Trophoblast cell (in vitro differentiated cells and primary cell): ENCODE measurements around the gene NXN.
"Not testable (repeated sequence)": the region's sequence is repeated elsewhere in the genome, so short reads cannot be mapped to it uniquely, and the experiment has no call there.

Experiments used
- DNase-seq, 2 donors: peaks; one replicate each; pipeline ENCODE4 v3.0.0-alpha.2; 2016
- H2AFZ ChIP-seq: 2 replicates; pipeline ENCODE4 v1.6.1; 2013; ENCODE audit warnings: low read length, moderate library complexity, mild to moderate bottlenecking; ENCODE audit not compliant: insufficient read depth, poor library complexity
- H2AK5ac ChIP-seq: 2 replicates; pipeline ENCODE4 v1.6.1; 2013; ENCODE audit warnings: mild to moderate bottlenecking, low read length
- H2BK120ac ChIP-seq: 2 replicates; pipeline ENCODE4 v1.6.1; 2013; ENCODE audit warnings: low read length, mild to moderate bottlenecking, moderate library complexity; ENCODE audit not compliant: insufficient read depth, poor library complexity
- H2BK12ac ChIP-seq: 2 replicates; pipeline ENCODE4 v1.6.1; 2013; ENCODE audit warnings: mild to moderate bottlenecking, low read length, moderate library complexity
- H2BK5ac ChIP-seq: 2 replicates; pipeline ENCODE4 v1.6.1; 2013; ENCODE audit warnings: low read length, low read depth, moderate library complexity, mild to moderate bottlenecking; ENCODE audit not compliant: poor library complexity
- H3K14ac ChIP-seq: 2 replicates; pipeline ENCODE4 v1.6.1; 2013; ENCODE audit warnings: mild to moderate bottlenecking, low read length
- H3K18ac ChIP-seq: 2 replicates; pipeline ENCODE4 v1.6.1; 2013; ENCODE audit warnings: mild to moderate bottlenecking, low read length
- H3K23ac ChIP-seq: 2 replicates; pipeline ENCODE4 v1.6.1; 2013; ENCODE audit warnings: low read length
- H3K27ac ChIP-seq: 2 replicates; pipeline ENCODE4 v1.5.1; 2013; ENCODE audit warnings: low read depth, mild to moderate bottlenecking, inconsistent platforms, low read length, moderate library complexity
- H3K27me3 ChIP-seq: 2 replicates; pipeline ENCODE4 v1.6.1; 2013; ENCODE audit warnings: inconsistent platforms, mild to moderate bottlenecking, low read length, moderate library complexity; ENCODE audit not compliant: insufficient read depth
- H3K36me3 ChIP-seq, 2 experiments: 1 replicate in 1 of 2; 2 replicates in 1 of 2; pipeline ENCODE4 v1.6.1; 2013; ENCODE audit warnings: low read length in 2 of 2, mild to moderate bottlenecking in 2 of 2, moderate library complexity in 1 of 2; ENCODE audit not compliant: insufficient read depth in 2 of 2, control insufficient read depth in 1 of 2
- H3K4ac ChIP-seq: 2 replicates; pipeline ENCODE4 v1.6.1; 2013; ENCODE audit warnings: low read depth, mild to moderate bottlenecking, low read length, moderate library complexity
- H3K4me1 ChIP-seq, 2 experiments: 1 replicate in 1 of 2; 2 replicates in 1 of 2; pipeline ENCODE4 v1.6.1; 2013; ENCODE audit warnings: low read length in 2 of 2, mild to moderate bottlenecking in 2 of 2, moderate library complexity in 1 of 2; ENCODE audit not compliant: insufficient read depth in 2 of 2, control insufficient read depth in 1 of 2
- H3K4me2 ChIP-seq: 2 replicates; pipeline ENCODE4 v1.6.1; 2013; ENCODE audit warnings: inconsistent platforms, mild to moderate bottlenecking, low read length, moderate library complexity
- H3K4me3 ChIP-seq: 2 replicates; pipeline ENCODE4 v1.5.1; 2013; ENCODE audit warnings: mild to moderate bottlenecking, low read depth, low read length, inconsistent platforms
- H3K79me1 ChIP-seq: one replicate; pipeline ENCODE4 v1.6.1; 2013; ENCODE audit warnings: low read length
- H3K79me2 ChIP-seq: 2 replicates; pipeline ENCODE4 v1.6.1; 2013; ENCODE audit warnings: low read length, mild to moderate bottlenecking; ENCODE audit not compliant: control insufficient read depth, insufficient read depth, poor library complexity
- H3K9ac ChIP-seq: 2 replicates; pipeline ENCODE4 v1.6.1; 2013; ENCODE audit warnings: mild to moderate bottlenecking, low read length
- H3K9me3 ChIP-seq: 2 replicates; pipeline ENCODE4 v1.6.1; 2013; ENCODE audit warnings: low read depth, mild to moderate bottlenecking, control low read depth, inconsistent platforms, low read length; ENCODE audit not compliant: insufficient read depth
- H4K12ac ChIP-seq: 2 replicates; pipeline ENCODE4 v1.6.1; 2013; ENCODE audit warnings: low read depth, mild to moderate bottlenecking, low read length, moderate library complexity
- H4K8ac ChIP-seq: 2 replicates; pipeline ENCODE4 v1.6.1; 2013; ENCODE audit warnings: low read depth, mild to moderate bottlenecking, low read length, moderate library complexity
- H4K91ac ChIP-seq: one replicate; pipeline ENCODE4 v1.6.1; 2013; ENCODE audit warnings: low read depth, mild to moderate bottlenecking, low read length, moderate library complexity
- WGBS: extraction: QIAGEN DNeasy Blood & Tissue Kit; methylation state at CpG from one replicate; pipeline ENCODE4 v1.1.7; 2013; ENCODE audit warnings: missing lambda C conversion rate; ENCODE audit not compliant: insufficient read length, insufficient coverage; ENCODE audit errors: extremely low coverage; 5-methylcytosine and 5-hydroxymethylcytosine counted together

NXN gene

GRCh38 chr17:905708-906107 lies 73.9 kb downstream of the NXN start:
- not testable (repeated sequence) for H2AFZ ChIP-seq, H3K23ac ChIP-seq, H4K91ac ChIP-seq, H3K27me3 ChIP-seq, H4K12ac ChIP-seq, H3K14ac ChIP-seq, H3K4ac ChIP-seq, H3K9ac ChIP-seq, H2BK5ac ChIP-seq, H4K8ac ChIP-seq, H3K9me3 ChIP-seq, H2AK5ac ChIP-seq, DNase-seq, H2BK12ac ChIP-seq, H3K4me3 ChIP-seq, H3K79me1 ChIP-seq, H3K79me2 ChIP-seq, H2BK120ac ChIP-seq, H3K36me3 ChIP-seq, H3K4me2 ChIP-seq, H3K27ac ChIP-seq, H3K18ac ChIP-seq
- no CpG with 5 or more reads among the region's 6 CpGs for WGBS
- H3K4me1 ChIP-seq = peaks cover 9 to 20% of the 10 kb centered on the region in 2 experiments

GRCh38 chr17:903691-904481 lies 75.7 kb downstream of the NXN start:
- H4K8ac ChIP-seq = no peak overlapping the region
- H3K79me1 ChIP-seq = peaks cover 2% of the 10 kb centered on the region
- peak overlapping the region; percentile 21 for H4K91ac ChIP-seq
- no peak overlapping the region for H3K4me3 ChIP-seq
- WGBS = no CpG with 5 or more reads among the region's 34 CpGs
- H3K79me2 ChIP-seq = peaks cover 2% of the 10 kb centered on the region
- no peak overlapping the region for H2AFZ ChIP-seq
- peak overlapping the region; percentile 68 for H3K18ac ChIP-seq
- no peak overlapping the region for H3K14ac ChIP-seq
- peak overlapping the region; percentile 47 for H3K4ac ChIP-seq
- no peaks in the 10 kb centered on the region for H3K27me3 ChIP-seq
- no peak overlapping the region for H3K4me2 ChIP-seq
- no peak overlapping the region for H2BK12ac ChIP-seq
- DNase-seq = peak in 1 of 2 donors; percentile 21
- no peak overlapping the region for H2AK5ac ChIP-seq
- no peak overlapping the region for H4K12ac ChIP-seq
- no peak overlapping the region for H3K23ac ChIP-seq
- peaks cover 6 to 21% of the 10 kb centered on the region in 2 experiments for H3K4me1 ChIP-seq
- no peak overlapping the region for H2BK5ac ChIP-seq
- no peaks in the 10 kb centered on the region for H3K9me3 ChIP-seq
- H3K36me3 ChIP-seq = no peaks in the 10 kb centered on the region
- no peak overlapping the region for H3K9ac ChIP-seq
- H3K27ac ChIP-seq = no peak overlapping the region
- no peak overlapping the region for H2BK120ac ChIP-seq

- Histone ChIP-seq H3K27me3 (no peaks in the 10 kb centered on the region), H3K9me3 (no peaks in the 10 kb centered on the region), H3K4me3 (no peak overlapping the region), H3K4me1 (peaks cover 6 to 24% of the 10 kb centered on the region in 2 experiments), H2BK12ac (no peak overlapping the region), H4K8ac (no peak overlapping the region), H3K79me2 (peaks cover 2% of the 10 kb centered on the region), H3K14ac (no peak overlapping the region), H2BK5ac (no peak overlapping the region), H4K91ac (no peak overlapping the region), H3K23ac (no peak overlapping the region), H3K79me1 (peaks cover 2% of the 10 kb centered on the region), H3K36me3 (no peaks in the 10 kb centered on the region), H3K9ac (no peak overlapping the region), H2AFZ (no peak overlapping the region), H3K27ac (no peak overlapping the region), H2AK5ac (no peak overlapping the region), H4K12ac (no peak overlapping the region), H3K4me2 (no peak overlapping the region), H3K4ac (no peak overlapping the region), H3K18ac (no peak overlapping the region), H2BK120ac (no peak overlapping the region)
- no peak for DNase-seq
- WGBS = no CpG with 5 or more reads among the region's 8 CpGs
Measured at GRCh38 chr17:902463-902862, 77.1 kb downstream of the NXN start.

DNA sequence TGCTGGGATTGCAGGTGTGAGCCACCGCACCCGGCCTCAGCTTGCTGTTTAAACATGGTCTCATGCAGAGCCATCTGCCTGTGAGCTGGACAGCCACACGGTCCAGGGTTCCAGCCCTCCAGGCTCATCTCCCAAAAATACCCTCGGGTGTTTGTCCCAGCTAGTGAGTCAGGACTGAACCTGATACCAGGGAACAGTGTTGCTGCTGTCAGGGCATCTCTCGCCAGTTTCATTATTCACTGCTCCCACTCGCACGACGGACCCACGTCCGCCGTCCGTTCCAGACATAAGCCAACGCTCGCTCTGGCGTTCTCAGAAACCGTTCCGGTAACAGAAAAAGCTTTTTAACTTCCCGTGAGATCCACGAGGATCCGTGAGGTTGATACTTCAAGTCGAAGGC lies 77.6 kb downstream of the NXN start:
- H3K4me2 ChIP-seq = no peak overlapping the region
- no peak overlapping the region for H3K27ac ChIP-seq
- no peak overlapping the region for H3K23ac ChIP-seq
- no peak overlapping the region for H2BK5ac ChIP-seq
- H2BK12ac ChIP-seq = no peak overlapping the region
- no peak overlapping the region for H2AFZ ChIP-seq
- no peak overlapping the region for H3K18ac ChIP-seq
- H3K4me3 ChIP-seq = no peak overlapping the region
- no peak overlapping the region for H4K12ac ChIP-seq
- H3K36me3 ChIP-seq = no peaks in the 10 kb centered on the region
- H3K4ac ChIP-seq = no peak overlapping the region
- no peak overlapping the region for H2BK120ac ChIP-seq
- DNase-seq = no peak
- no peak overlapping the region for H3K9ac ChIP-seq
- WGBS = no CpG with 5 or more reads among the region's 21 CpGs
- no peak overlapping the region for H4K91ac ChIP-seq
- peaks cover 2% of the 10 kb centered on the region for H3K79me1 ChIP-seq
- peaks cover 4% of the 10 kb centered on the region for H3K79me2 ChIP-seq
- H3K27me3 ChIP-seq = no peaks in the 10 kb centered on the region
- H3K9me3 ChIP-seq = no peaks in the 10 kb centered on the region
- H2AK5ac ChIP-seq = no peak overlapping the region
- H3K14ac ChIP-seq = no peak overlapping the region
- H4K8ac ChIP-seq = no peak overlapping the region
- H3K4me1 ChIP-seq = peaks cover 8 to 28% of the 10 kb centered on the region in 2 experiments
